HepG2 (cell line): ENCODE measurements around the gene LRRC45. TPM values are rescaled to one million over a fixed set of nuclear protein-coding genes. Genes with fewer than 3 reads are reported as not detected.

Experiments used
- HIVEP1 ChIP-seq: sonication (generic); formaldehyde crosslinking; IDR thresholded peaks from 2 replicates; pipeline ENCODE4 v1.4.0; 2020; ENCODE audit warnings: mild to moderate bottlenecking, missing genetic modification reagents
- HNRNPK ChIP-seq: fragments of 200-400 bp; formaldehyde crosslinking; IDR thresholded peaks from 2 replicates; pipeline ENCODE4 v1.6.1; 2018; ENCODE audit warnings: low read length, low read depth, moderate library complexity, mild to moderate bottlenecking; ENCODE audit not compliant: poor library complexity, severe bottlenecking
- IRF2 ChIP-seq: IDR thresholded peaks from 2 replicates; pipeline ENCODE4 v1.6.1; 2018; ENCODE audit warnings: missing genetic modification reagents, missing compliant biosample characterization
- KAT8 ChIP-seq: IDR thresholded peaks from 2 replicates; pipeline ENCODE4 v1.6.1; 2016; ENCODE audit warnings: missing genetic modification reagents, missing compliant biosample characterization
- KDM5B ChIP-seq: sonication (generic); formaldehyde crosslinking; IDR thresholded peaks from 2 replicates; pipeline ENCODE4 v1.4.0; 2020; ENCODE audit warnings: missing genetic modification reagents, mild to moderate bottlenecking, borderline replicate concordance
- KIAA2018 ChIP-seq: sonication (generic); formaldehyde crosslinking; IDR thresholded peaks from 2 replicates; pipeline ENCODE4 v1.5.0; 2020; ENCODE audit warnings: mild to moderate bottlenecking, missing genetic modification reagents, borderline replicate concordance
- KMT2B ChIP-seq: IDR thresholded peaks from 2 replicates; pipeline ENCODE4 v1.6.1; 2016; ENCODE audit warnings: missing genetic modification reagents, missing compliant biosample characterization
- MIXL1 ChIP-seq: IDR thresholded peaks from 2 replicates; pipeline ENCODE4 v1.6.1; 2016
- MXD1 ChIP-seq: sonication (generic); formaldehyde crosslinking; IDR thresholded peaks from 2 replicates; pipeline ENCODE4 v1.4.0; 2020; ENCODE audit warnings: mild to moderate bottlenecking, missing genetic modification reagents
- NCOA5 ChIP-seq: sonication (generic); formaldehyde crosslinking; IDR thresholded peaks from 2 replicates; pipeline ENCODE4 v1.4.0; 2020; ENCODE audit warnings: missing genetic modification reagents
- SIX4 ChIP-seq: sonication (generic); formaldehyde crosslinking; IDR thresholded peaks from 2 replicates; pipeline ENCODE4 v1.4.0; 2020; ENCODE audit warnings: missing genetic modification reagents
- SKI ChIP-seq: fragments of 450-650 bp; IDR thresholded peaks from one replicate; pipeline ENCODE4 v1.6.1; 2018; ENCODE audit warnings: mild to moderate bottlenecking; ENCODE audit not compliant: partially characterized antibody
- THAP8 ChIP-seq: sonication (generic); formaldehyde crosslinking; IDR thresholded peaks from 2 replicates; pipeline ENCODE4 v1.5.1; 2020; ENCODE audit warnings: missing genetic modification reagents, mild to moderate bottlenecking, borderline replicate concordance
- ZFP1 ChIP-seq: IDR thresholded peaks from 2 replicates; pipeline ENCODE4 v1.6.1; 2016
- ZFP37 ChIP-seq: sonication (generic); formaldehyde crosslinking; IDR thresholded peaks from 2 replicates; pipeline ENCODE4 v1.4.0; 2020; ENCODE audit warnings: missing genetic modification reagents, borderline replicate concordance
- ZNF12 ChIP-seq: sonication (generic); formaldehyde crosslinking; IDR thresholded peaks from 2 replicates; pipeline ENCODE4 v1.5.0; 2020; ENCODE audit warnings: missing genetic modification reagents
- ZNF138 ChIP-seq: sonication (generic); formaldehyde crosslinking; IDR thresholded peaks from 2 replicates; pipeline ENCODE4 v1.5.0; 2020; ENCODE audit warnings: mild to moderate bottlenecking, low read depth, missing genetic modification reagents
- ZNF230 ChIP-seq: sonication (generic); formaldehyde crosslinking; IDR thresholded peaks from 2 replicates; pipeline ENCODE4 v1.4.0; 2020; ENCODE audit warnings: mild to moderate bottlenecking, missing genetic modification reagents
- ZNF382 ChIP-seq: sonication (generic); formaldehyde crosslinking; IDR thresholded peaks from 2 replicates; pipeline ENCODE4 v1.5.0; 2020; ENCODE audit warnings: missing genetic modification reagents, mild to moderate bottlenecking, borderline replicate concordance
- ZNF543 ChIP-seq: sonication (generic); formaldehyde crosslinking; IDR thresholded peaks from 2 replicates; pipeline ENCODE4 v1.4.0; 2020; ENCODE audit warnings: mild to moderate bottlenecking, missing genetic modification reagents
- ZNF589 ChIP-seq: sonication (generic); formaldehyde crosslinking; conservative IDR thresholded peaks from 2 replicates; pipeline ENCODE4 v1.8.0; 2022; ENCODE audit warnings: mild to moderate bottlenecking, moderate library complexity, missing genetic modification reagents
- ZNF740 ChIP-seq: sonication (generic); formaldehyde crosslinking; IDR thresholded peaks from 2 replicates; pipeline ENCODE4 v1.4.0; 2020; ENCODE audit warnings: missing genetic modification reagents
- polyA plus RNA-seq, 8 experiments: library from polyadenylated mRNA; depleted of rRNA in 3 of 8; stranded (reverse) in 7 of 8; unstranded in 1 of 8; fragments of >200 nt; fragmentation: Illumina TruSeq in 4 of 8; extraction: Trizol in 4 of 8; gene quantifications; 2 replicates each; pipeline versions ENCODE4 v1.2.1 to v1.2.3, GENCODE V29; 2011 to 2016; ENCODE audit warnings: low read depth in 4 of 8, missing spikeins in 1 of 8, mixed read lengths in 1 of 8; ENCODE audit not compliant: insufficient read depth in 1 of 8
- total RNA-seq, 5 experiments: library from RNA; depleted of rRNA; stranded (reverse); fragments of >200 nt; fragmentation: Illumina TruSeq; extraction: Trizol; gene quantifications; 2 replicates each; pipeline ENCODE4 v1.2.3, GENCODE V29; 2016; ENCODE audit warnings: low read depth in 1 of 5

LRRC45 gene
- total and polyA plus RNA-seq, 2 of the 13 experiments (the other 11 are each of a cell fraction or from before 2014, with no cell fraction given): 11.6 to 48.1 TPM

- TF ChIP-seq KIAA2018 (CRISPR knock-in tag) (no peak), ZNF740 (CRISPR knock-in tag) (peak; percentile 1; the same call in 1 of the 2 replicates), KDM5B (peak; percentile 85; the same call in 1 of the 2 replicates), ZNF589 (peak; percentile 34; the same call in 1 of the 2 replicates), ZFP37 (CRISPR knock-in tag) (peak; percentile 73), ZNF382 (CRISPR knock-in tag) (no peak), SKI (peak; percentile 99), HNRNPK (peak; percentile 65), MIXL1 (CRISPR knock-in tag) (peak; percentile 82), IRF2 (CRISPR knock-in tag) (peak; percentile 72), KAT8 (CRISPR knock-in tag) (peak; percentile 88), ZFP1 (CRISPR knock-in tag) (0 out of 2 replicates have a peak, but pooled peaks have one; percentile 22), ZNF230 (CRISPR knock-in tag) (peak; percentile 74; the same call in 1 of the 2 replicates), SIX4 (CRISPR knock-in tag) (peak; percentile 78; the same call in 1 of the 2 replicates), KMT2B (CRISPR knock-in tag) (peak; percentile 80; the same call in 1 of the 2 replicates), HIVEP1 (peak; percentile 88), ZNF138 (CRISPR knock-in tag) (no peak; the same call in 1 of the 2 replicates), MXD1 (CRISPR knock-in tag) (peak; percentile 90), THAP8 (CRISPR knock-in tag) (peak; percentile 71; the same call in 1 of the 2 replicates), ZNF12 (CRISPR knock-in tag) (peak; percentile 66; the same call in 1 of the 2 replicates), NCOA5 (CRISPR knock-in tag) (no peak), ZNF543 (CRISPR knock-in tag) (peak; percentile 86)
Measured at GRCh38 chr17:81991684-81992305, 31.3 kb upstream of the LRRC45 start (continued).
